Measurements from ENCODE around the gene HYLS1.

Gene HYLS1

DNA sequence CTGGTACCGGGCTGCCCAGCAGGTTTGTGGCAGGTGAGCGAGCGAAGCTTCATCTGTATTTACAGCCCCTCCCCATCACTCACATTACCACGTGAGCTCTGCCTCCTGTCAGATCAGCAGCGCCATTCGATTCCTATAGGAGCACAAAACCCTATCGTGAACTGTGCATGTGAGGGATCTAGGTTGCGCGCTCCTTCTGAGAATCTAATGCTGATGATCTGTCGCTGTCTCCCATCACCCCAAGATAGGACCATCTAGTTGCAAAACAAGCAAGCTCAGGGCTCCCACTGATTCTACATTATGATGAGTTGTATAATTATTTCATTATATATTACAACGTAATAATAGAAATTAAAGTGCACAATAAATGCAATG lies 42.6 kb downstream of the HYLS1 start:
- H3K27ac ChIP-seq: no peak overlapping the region
- TF ChIP-seq, protein P1, sequence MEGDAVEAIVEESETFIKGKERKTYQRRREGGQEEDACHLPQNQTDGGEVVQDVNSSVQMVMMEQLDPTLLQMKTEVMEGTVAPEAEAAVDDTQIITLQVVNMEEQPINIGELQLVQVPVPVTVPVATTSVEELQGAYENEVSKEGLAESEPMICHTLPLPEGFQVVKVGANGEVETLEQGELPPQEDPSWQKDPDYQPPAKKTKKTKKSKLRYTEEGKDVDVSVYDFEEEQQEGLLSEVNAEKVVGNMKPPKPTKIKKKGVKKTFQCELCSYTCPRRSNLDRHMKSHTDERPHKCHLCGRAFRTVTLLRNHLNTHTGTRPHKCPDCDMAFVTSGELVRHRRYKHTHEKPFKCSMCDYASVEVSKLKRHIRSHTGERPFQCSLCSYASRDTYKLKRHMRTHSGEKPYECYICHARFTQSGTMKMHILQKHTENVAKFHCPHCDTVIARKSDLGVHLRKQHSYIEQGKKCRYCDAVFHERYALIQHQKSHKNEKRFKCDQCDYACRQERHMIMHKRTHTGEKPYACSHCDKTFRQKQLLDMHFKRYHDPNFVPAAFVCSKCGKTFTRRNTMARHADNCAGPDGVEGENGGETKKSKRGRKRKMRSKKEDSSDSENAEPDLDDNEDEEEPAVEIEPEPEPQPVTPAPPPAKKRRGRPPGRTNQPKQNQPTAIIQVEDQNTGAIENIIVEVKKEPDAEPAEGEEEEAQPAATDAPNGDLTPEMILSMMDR (conservative IDR thresholded peaks at IDR 0.05): no peak

DNA sequence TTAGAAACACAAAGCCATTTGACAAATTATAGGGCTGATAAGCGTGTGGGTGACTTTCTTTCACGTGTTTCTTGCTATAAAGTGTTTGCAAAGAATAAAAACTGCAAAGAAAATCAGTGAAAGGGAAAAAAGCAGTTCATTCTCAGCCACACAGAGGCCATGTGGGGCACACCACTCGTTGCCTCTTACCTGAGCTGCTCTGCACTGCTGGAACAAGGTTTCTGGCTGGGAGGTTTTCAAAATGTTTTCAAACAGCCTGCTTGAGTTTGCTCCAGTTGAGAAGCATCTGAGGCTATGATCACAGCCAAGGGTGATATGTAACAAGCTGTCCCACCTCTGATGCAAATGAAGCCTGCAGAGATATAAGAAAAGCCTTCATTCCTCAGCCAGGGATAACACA lies 43.6 kb downstream of the HYLS1 start:
- TF ChIP-seq, protein P1 (conservative IDR thresholded peaks at IDR 0.05): no peak
- no peak overlapping the region for H3K27ac ChIP-seq

DNA sequence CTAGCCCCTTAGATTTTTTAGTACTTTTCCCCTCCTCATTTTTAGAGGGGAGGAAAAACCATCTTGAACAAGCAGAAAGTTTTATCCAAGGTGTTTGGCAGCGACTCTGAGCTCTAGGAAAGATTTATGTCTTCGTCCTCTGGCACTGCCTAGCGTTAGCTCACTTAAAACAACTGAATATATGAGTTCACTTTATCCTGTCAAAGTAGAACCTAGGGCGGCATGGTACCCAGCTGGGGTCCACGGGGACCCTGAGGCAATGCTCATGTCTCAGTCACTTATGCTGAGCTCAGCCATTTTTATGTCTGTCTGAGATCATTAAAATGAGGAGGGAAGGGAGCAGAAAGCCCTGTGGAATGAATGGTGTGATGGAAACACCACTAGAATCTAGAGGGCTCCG lies 44.2 kb downstream of the HYLS1 start:
- no peak overlapping the region for H3K27ac ChIP-seq
- TF ChIP-seq, protein P1 (conservative IDR thresholded peaks at IDR 0.05): no peak

DNA sequence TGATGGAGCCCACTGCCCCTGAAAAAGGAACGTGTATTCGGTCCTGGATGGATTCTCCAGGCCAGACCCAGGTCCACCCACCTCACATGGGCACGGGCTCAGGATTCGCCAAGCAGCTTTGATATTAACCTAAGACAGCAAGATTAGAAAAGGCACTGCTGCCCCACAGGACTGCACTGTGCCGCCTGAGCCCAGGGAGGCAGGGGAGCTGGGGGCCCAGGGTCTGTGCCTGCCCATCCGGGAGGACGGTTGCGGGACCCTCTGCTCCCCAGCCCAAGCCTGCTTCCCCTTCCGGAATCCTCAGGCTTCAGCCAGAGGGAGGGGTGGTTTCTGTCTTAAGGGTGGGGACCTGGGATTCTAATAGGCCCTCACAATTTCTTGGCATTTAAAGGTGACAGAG lies 44.8 kb downstream of the HYLS1 start:
- TF ChIP-seq, protein P1 (conservative IDR thresholded peaks at IDR 0.05): no peak
- no peak overlapping the region for H3K27ac ChIP-seq

DNA sequence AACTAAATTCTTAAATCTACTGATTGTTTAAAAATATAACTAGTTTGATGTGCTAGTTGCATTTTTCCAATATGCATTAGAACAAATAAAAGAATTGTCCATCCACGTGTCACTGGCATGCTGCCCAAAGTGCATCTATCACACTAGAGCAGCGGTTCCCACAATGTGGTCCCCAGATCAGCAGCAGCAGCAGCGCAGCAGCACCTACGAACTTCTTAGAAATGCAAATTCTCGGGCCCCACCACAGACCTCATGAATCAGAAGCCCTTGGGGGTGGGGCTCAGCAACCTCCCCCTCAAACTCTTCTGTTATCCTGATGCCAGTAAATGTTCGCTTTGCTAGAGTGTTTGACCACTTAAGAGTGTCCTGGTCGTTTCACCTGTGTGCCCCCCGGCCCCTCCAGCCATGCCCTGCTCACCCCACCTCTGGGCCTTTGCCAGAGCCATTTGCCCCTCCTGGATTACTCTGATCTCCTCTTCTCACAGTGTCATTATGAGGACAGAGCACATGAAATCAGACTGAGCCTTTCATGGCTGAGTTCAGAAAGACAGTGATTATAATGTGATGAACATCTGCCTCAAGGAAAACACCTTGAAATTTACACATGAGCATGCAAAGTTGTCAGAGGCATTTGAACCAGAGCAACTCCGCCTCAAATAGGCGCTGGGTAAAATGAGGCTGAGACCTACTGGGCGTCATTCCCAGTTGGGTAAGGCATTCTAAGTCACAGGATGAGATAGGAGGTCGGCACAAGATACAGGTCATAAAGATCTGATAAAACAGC lies 45.8 kb downstream of the HYLS1 start:
- no peak overlapping the region for H3K27ac ChIP-seq
- TF ChIP-seq, protein P1 (conservative IDR thresholded peaks at IDR 0.05): no peak

DNA sequence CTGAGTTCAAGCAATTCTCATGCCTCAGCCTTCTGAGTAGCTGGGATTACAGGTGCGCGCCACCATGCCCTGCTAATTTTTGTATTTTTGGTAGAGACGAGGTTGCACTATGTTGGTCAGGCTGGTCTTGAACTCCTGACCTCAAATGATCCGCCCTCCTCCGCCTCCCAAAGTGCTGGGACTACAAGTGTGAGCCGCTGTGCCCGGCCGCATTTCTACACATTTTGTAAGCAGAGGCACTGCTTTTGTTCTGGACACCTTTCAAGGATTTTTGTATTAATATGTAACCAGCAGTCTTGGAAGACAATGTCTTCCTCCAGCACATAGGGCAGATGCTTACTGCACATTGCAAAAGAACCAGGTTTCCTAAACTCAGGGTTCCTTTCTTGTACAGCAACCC lies 47.0 kb downstream of the HYLS1 start:
- H3K27ac ChIP-seq: no peak overlapping the region
- TF ChIP-seq, protein P1 (conservative IDR thresholded peaks at IDR 0.05): no peak

DNA sequence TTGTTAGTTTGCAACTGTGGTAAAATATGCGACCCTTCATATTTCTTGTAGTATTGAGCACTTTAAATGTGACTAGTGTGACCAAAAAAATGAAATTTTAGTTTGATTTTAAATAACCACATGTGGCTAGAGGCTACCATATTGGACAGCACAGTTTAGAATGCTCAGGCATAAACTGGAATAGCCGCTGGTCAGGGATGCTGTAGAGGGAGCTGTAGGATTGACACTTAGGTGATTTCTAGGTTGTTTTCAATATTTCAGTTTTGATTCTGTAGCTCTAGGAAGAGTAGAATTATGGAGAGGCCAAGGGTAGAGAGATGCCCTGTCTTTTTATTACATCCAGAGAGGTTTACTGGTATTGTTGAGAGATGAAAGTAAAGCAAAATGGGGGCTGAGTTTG lies 47.6 kb downstream of the HYLS1 start:
- no peak overlapping the region for H3K27ac ChIP-seq
- TF ChIP-seq, protein P1 (conservative IDR thresholded peaks at IDR 0.05): peak; percentile 17; the same call in 1 of the 2 replicates
